Nephron (organoid): Measurements from ENCODE around the gene LCK.
A peak's percentile ranks its signal among the peaks of the same experiment; 100 is the strongest.
"Not testable (repeated sequence)": the region's sequence is repeated elsewhere in the genome, so short reads cannot be mapped to it uniquely, and the experiment has no call there.

Experiments
- H3K27ac Mint-ChIP-seq, 3 experiments: 2 replicates each; pipeline ENCODE4 v1.8.0; 2020; ENCODE audit warnings: mixed read lengths in 3 of 3, mild to moderate bottlenecking in 2 of 3, moderate library complexity in 1 of 3
- H3K27me3 Mint-ChIP-seq: 2 replicates; pipeline ENCODE4 v1.8.0; 2021; ENCODE audit warnings: low read depth, mild to moderate bottlenecking, moderate library complexity, mixed read lengths
- H3K36me3 Mint-ChIP-seq: 2 replicates; pipeline ENCODE4 v1.8.0; 2020; ENCODE audit warnings: low read depth, mixed read lengths
- H3K4me1 Mint-ChIP-seq: 2 replicates; pipeline ENCODE4 v1.8.0; 2020; ENCODE audit warnings: mixed read lengths
- H3K4me3 Mint-ChIP-seq, 3 experiments: 2 replicates each; pipeline ENCODE4 v1.8.0; 2020; ENCODE audit warnings: mild to moderate bottlenecking in 3 of 3, mixed read lengths in 3 of 3, moderate library complexity in 2 of 3
- H3K9me3 Mint-ChIP-seq: 2 replicates; pipeline ENCODE4 v1.8.0; 2020; ENCODE audit warnings: mixed read lengths
- TF ChIP-seq, protein P1 (sequence below), 3 experiments: fragments of 200-600 bp; sonication (generic); IDR thresholded peaks; one replicate each; pipeline ENCODE4 v1.5.0; 2021; ENCODE audit warnings: antibody characterized with exemption in 3 of 3; ENCODE audit not compliant: unreplicated experiment in 3 of 3

Gene LCK

DNA sequence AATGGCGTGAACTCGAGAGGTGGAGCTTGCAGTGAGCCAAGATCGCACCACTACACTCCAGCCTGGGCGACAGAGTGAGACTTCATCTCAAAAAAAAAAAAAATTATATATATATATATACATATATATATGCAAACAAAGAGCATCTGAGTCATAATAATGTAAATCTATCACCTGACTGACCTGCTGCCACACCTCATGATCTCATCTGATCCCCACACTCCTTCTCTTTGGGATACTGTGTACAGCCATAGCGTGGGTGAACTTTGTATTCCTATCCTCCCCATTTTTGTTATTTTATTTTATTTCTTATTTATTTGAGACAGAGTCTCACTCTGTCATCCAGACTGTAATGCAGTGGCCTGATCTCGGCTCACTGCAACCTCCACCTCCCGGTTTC, 38.2 kb downstream of the LCK start:
- H3K4me3 Mint-ChIP-seq = no peak overlapping the region
- no peaks in the 10 kb centered on the region for H3K9me3 Mint-ChIP-seq
- H3K27ac Mint-ChIP-seq = no peak overlapping the region
- TF ChIP-seq, protein P1, sequence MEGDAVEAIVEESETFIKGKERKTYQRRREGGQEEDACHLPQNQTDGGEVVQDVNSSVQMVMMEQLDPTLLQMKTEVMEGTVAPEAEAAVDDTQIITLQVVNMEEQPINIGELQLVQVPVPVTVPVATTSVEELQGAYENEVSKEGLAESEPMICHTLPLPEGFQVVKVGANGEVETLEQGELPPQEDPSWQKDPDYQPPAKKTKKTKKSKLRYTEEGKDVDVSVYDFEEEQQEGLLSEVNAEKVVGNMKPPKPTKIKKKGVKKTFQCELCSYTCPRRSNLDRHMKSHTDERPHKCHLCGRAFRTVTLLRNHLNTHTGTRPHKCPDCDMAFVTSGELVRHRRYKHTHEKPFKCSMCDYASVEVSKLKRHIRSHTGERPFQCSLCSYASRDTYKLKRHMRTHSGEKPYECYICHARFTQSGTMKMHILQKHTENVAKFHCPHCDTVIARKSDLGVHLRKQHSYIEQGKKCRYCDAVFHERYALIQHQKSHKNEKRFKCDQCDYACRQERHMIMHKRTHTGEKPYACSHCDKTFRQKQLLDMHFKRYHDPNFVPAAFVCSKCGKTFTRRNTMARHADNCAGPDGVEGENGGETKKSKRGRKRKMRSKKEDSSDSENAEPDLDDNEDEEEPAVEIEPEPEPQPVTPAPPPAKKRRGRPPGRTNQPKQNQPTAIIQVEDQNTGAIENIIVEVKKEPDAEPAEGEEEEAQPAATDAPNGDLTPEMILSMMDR (IDR thresholded peaks at IDR 0.05; ENCODE audit: unreplicated experiment in 3 of 3) = no peak
- H3K27me3 Mint-ChIP-seq = no peaks in the 10 kb centered on the region
- peaks cover 13% of the 10 kb centered on the region for H3K4me1 Mint-ChIP-seq
- peaks cover 7% of the 10 kb centered on the region for H3K36me3 Mint-ChIP-seq

DNA sequence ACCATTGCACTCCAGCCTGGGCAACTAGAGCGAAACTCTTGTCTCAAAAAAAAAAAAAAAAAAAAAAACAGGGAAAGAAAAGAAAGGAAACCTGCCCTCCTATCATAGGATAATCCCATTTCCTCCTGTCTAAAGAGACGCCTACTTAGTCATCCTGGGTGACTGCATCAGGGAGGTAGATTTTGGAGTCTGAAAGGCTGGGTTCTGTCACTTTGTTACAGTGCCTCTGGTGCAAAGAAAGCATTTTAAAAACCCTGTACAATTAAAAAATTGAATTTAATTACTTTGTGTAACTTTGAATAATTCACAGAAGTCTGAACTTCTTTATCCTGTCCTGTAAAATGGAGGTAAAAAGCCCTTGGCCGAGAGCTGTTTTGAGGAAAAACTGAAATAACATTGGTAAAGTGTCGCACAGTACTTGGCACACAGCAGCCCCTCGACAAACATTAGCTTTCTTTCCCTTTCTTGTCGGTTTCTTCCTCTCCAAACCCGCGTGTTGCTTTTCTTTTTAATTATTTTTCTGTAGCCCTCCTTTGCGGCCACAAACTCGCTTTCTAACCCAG, 40.2 kb downstream of the LCK start:
- TF ChIP-seq, protein P1 (IDR thresholded peaks at IDR 0.05; ENCODE audit: unreplicated experiment in 3 of 3) = no peak
- peak overlapping the region; percentile 97 to 100 (median 99) for H3K4me3 Mint-ChIP-seq
- peaks cover 13% of the 10 kb centered on the region for H3K4me1 Mint-ChIP-seq
- no peaks in the 10 kb centered on the region for H3K27me3 Mint-ChIP-seq
- H3K27ac Mint-ChIP-seq = peak overlapping the region; percentile 86 to 94 (median 89)
- H3K9me3 Mint-ChIP-seq = no peaks in the 10 kb centered on the region
- H3K36me3 Mint-ChIP-seq = peaks cover 18% of the 10 kb centered on the region

DNA sequence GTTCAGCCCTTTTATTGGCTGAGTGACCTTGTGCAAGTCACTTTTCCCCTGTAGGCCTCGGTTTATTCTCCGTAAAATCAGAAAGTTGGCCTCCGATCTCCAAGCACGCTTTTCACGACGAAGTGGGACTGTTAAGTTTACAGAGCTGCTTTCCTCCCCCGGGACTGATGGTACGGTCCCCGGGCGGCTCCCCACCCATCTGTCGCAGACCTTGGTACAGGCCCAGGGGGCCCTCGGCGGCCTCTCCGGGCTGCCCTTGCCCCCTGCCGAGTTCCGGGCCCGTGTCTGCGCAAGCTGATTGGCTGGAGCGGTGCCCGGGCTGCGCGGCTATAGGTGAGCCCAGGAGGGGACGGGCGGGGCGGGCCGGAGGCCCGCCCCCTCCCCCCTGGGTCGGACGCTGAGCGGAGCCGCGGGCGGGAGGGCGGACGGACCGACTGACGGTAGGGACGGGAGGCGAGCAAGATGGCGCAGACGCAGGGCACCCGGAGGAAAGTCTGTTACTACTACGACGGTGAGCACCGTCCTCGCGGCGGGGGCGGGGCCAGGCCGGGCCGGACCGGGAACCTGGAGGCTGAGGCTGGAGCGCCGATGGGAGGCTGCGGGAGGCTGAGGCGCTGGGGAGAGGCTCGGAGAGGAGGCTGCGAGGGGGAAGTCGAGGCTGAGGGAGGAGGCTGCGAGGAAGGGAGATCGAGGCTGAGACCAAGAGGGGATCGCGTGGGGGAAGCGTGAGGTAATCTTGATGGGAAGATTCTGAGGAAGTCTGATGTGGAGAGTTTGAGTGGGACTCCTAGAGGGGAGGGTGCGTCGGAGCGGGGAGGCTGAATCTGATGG, 40.9 kb downstream of the LCK start, which contains the start of gene HDAC1:
Gene HDAC1, plus strand, starts transcription at position 376 of the 831 bp plus-strand sequence. Its CDS starts 87 bp downstream, at position 463.
- Mint-ChIP-seq H3K36me3 (peaks cover 24% of the 10 kb centered on the region), H3K27ac (peak within 1 kb of the TSS; percentile 89 to 97 (median 94)), H3K27me3 (no peaks in the 10 kb centered on the region), H3K4me1 (peaks cover 13% of the 10 kb centered on the region), H3K9me3 (no peaks in the 10 kb centered on the region), H3K4me3 (peak within 1 kb of the TSS; percentile 97 to 100 (median 99))
- TF ChIP-seq, protein P1 (IDR thresholded peaks at IDR 0.05; ENCODE audit: unreplicated experiment in 3 of 3) = no peak

DNA sequence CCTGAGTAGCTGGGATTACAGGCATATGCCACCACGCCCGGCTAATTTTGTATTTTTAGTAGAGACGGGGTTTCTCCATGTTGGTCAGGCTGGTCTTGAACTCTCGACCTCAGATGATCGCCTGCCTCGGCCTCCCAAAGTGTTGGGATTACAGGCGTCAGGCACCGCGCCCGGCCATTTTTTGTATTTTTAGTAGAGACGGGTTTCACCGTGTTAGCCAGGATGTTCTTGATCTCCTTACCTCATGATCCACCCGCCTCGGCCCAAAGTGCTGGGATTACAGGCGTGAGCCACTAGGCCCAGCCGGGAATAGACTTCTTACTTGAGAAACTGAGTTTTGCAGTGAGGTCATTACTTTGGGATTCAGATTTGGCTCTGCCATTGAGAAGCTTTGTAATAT, 47.1 kb downstream of the LCK start:
- H3K4me3 Mint-ChIP-seq, H3K4me1 Mint-ChIP-seq, H3K27ac Mint-ChIP-seq, H3K27me3 Mint-ChIP-seq, H3K9me3 Mint-ChIP-seq: not testable (repeated sequence)
- peaks cover 40% of the 10 kb centered on the region for H3K36me3 Mint-ChIP-seq

DNA sequence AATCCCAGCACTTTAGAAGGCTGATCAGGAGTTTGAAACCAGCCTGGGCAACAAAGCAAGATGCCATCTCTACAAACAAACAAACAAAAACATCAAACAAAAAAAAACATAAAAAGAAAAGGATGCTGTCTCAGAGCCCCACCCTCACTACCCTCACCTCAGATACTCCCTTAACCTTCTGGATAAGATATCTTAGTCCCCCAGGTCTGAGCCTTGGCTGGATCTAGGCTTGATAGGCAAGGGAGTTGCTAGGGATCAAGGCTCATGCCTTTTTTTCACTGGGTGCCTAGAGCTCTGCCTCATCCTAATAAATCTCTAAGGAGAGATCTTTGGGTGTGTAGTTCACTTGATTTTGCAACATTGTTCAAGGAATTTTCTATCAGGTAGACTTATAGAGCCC, 48.3 kb downstream of the LCK start:
- no peak overlapping the region for H3K4me3 Mint-ChIP-seq
- no peaks in the 10 kb centered on the region for H3K27me3 Mint-ChIP-seq
- TF ChIP-seq, protein P1 (IDR thresholded peaks at IDR 0.05; ENCODE audit: unreplicated experiment in 3 of 3) = no peak
- no peak overlapping the region for H3K27ac Mint-ChIP-seq
- H3K9me3 Mint-ChIP-seq = peaks cover 5% of the 10 kb centered on the region
- H3K36me3 Mint-ChIP-seq = peaks cover 51% of the 10 kb centered on the region
- no peaks in the 10 kb centered on the region for H3K4me1 Mint-ChIP-seq

DNA sequence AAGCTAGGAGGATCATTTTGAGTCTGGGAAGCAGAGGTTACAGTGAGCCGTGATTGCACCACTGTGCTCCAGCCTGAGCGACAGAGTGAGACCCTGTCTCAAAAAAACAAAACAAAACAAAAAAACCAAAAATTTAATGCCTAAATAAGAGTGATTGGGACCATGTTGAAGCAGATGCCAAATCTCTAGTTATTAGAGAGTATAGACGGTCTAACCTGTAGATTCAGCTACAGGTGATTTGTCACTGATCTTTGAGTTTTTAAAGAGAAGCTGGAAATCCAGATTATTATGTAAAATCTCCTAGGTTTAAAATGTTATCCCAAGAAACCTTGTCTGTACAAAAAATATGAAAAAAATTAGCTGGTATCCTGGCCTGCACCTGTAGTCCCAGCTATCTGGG, 52.3 kb downstream of the LCK start:
- Mint-ChIP-seq H3K4me3 (no peak overlapping the region), H3K27ac (no peak overlapping the region), H3K36me3 (peaks cover 63% of the 10 kb centered on the region), H3K27me3 (no peaks in the 10 kb centered on the region), H3K4me1 (no peaks in the 10 kb centered on the region), H3K9me3 (peaks cover 8% of the 10 kb centered on the region)
- TF ChIP-seq, protein P1 (IDR thresholded peaks at IDR 0.05; ENCODE audit: unreplicated experiment in 3 of 3) = no peak
